ENCODE measurements around the gene RAB40B. TPM values are rescaled to one million over a fixed set of nuclear protein-coding genes. Genes with fewer than 3 reads are reported as not detected.

Gene RAB40B
- total RNA-seq, 2 donors from 2014 or later = 1.7 to 2.8 TPM

GRCh38 chr17:82684228-82684841 is 14.2 kb downstream of the RAB40B start:
- no peak for ATAC-seq
- Mint-ChIP-seq H3K27ac (no peak overlapping the region), H3K36me3 (peaks cover 0 to 9% of the 10 kb centered on the region in 2 donors), H3K9me3 (peaks cover 0 to 7% of the 10 kb centered on the region in 2 donors)
- DNase-seq (ENCODE audit: low spot score in 2 of 2) = no peak

GRCh38 chr17:82683534-82683933 is 15.0 kb downstream of the RAB40B start:
- Mint-ChIP-seq H3K36me3 (peaks cover 0 to 9% of the 10 kb centered on the region in 2 donors), H3K9me3 (peaks cover 0 to 7% of the 10 kb centered on the region in 2 donors), H3K27ac (no peak overlapping the region)
- no peak for ATAC-seq
- DNase-seq (ENCODE audit: low spot score in 2 of 2) = no peak

GRCh38 chr17:82681547-82681946 is 17.0 kb downstream of the RAB40B start:
- Mint-ChIP-seq H3K27ac (no peak overlapping the region), H3K9me3 (peaks cover 0 to 7% of the 10 kb centered on the region in 2 donors), H3K36me3 (peaks cover 0 to 9% of the 10 kb centered on the region in 2 donors)
- DNase-seq (ENCODE audit: low spot score in 2 of 2) = no peak
- ATAC-seq = no peak

GRCh38 chr17:82679586-82680465 is 18.7 kb downstream of the RAB40B start:
- ATAC-seq (no peak), DNase-seq (ENCODE audit: low spot score in 2 of 2) (no peak)
- Mint-ChIP-seq H3K27ac (no peak overlapping the region), H3K9me3 (peaks cover 0 to 7% of the 10 kb centered on the region in 2 donors), H3K36me3 (peaks cover 0 to 9% of the 10 kb centered on the region in 2 donors)

GRCh38 chr17:82678265-82678891 is 20.1 kb downstream of the RAB40B start:
- H3K36me3 Mint-ChIP-seq = peaks cover 0 to 9% of the 10 kb centered on the region in 2 donors
- DNase-seq (ENCODE audit: low spot score in 2 of 2) (no peak), ATAC-seq (no peak)
- H3K9me3 Mint-ChIP-seq = peaks cover 0 to 7% of the 10 kb centered on the region in 2 donors
- H3K27ac Mint-ChIP-seq = no peak overlapping the region

- peaks cover 0 to 9% of the 10 kb centered on the region in 2 donors for H3K36me3 Mint-ChIP-seq
- H3K27ac Mint-ChIP-seq = no peak overlapping the region
- H3K9me3 Mint-ChIP-seq = peaks cover 0 to 7% of the 10 kb centered on the region in 2 donors
- DNase-seq (ENCODE audit: low spot score in 2 of 2) = no peak
- ATAC-seq = no peak
Observed at GRCh38 chr17:82677353-82677925, 21.1 kb downstream of the RAB40B start.

- no peak overlapping the region for H3K27ac Mint-ChIP-seq
- no peak for ATAC-seq
- H3K36me3 Mint-ChIP-seq = no peaks in the 10 kb centered on the region
- DNase-seq (ENCODE audit: low spot score in 2 of 2) = no peak
- peaks cover 0 to 5% of the 10 kb centered on the region in 2 donors for H3K9me3 Mint-ChIP-seq
Observed at GRCh38 chr17:82675476-82676245, 22.8 kb downstream of the RAB40B start.

GRCh38 chr17:82674656-82675475 is 23.6 kb downstream of the RAB40B start:
- ATAC-seq (no peak), DNase-seq (ENCODE audit: low spot score in 2 of 2) (no peak)
- Mint-ChIP-seq H3K27ac (no peak overlapping the region), H3K9me3 (peaks cover 0 to 5% of the 10 kb centered on the region in 2 donors), H3K36me3 (no peaks in the 10 kb centered on the region)

GRCh38 chr17:82670661-82671450 is 27.6 kb downstream of the RAB40B start:
- H3K27ac Mint-ChIP-seq = no peak overlapping the region
- peaks cover 0 to 5% of the 10 kb centered on the region in 2 donors for H3K9me3 Mint-ChIP-seq
- no peaks in the 10 kb centered on the region for H3K36me3 Mint-ChIP-seq
- no peak for DNase-seq (ENCODE audit: low spot score in 2 of 2)
- ATAC-seq = no peak

- H3K27ac Mint-ChIP-seq = no peak overlapping the region
- H3K9me3 Mint-ChIP-seq = peaks cover 0 to 5% of the 10 kb centered on the region in 2 donors
- peak in 1 of 2 donors; percentile 62 for DNase-seq (ENCODE audit: low spot score in 2 of 2)
- H3K36me3 Mint-ChIP-seq = no peaks in the 10 kb centered on the region
- peak; percentile 88 to 99 for ATAC-seq
Observed at GRCh38 chr17:82668631-82669099, 29.8 kb downstream of the RAB40B start.

GRCh38 chr17:82668024-82668630 is 30.4 kb downstream of the RAB40B start:
- Mint-ChIP-seq H3K36me3 (no peaks in the 10 kb centered on the region), H3K9me3 (peaks cover 0 to 5% of the 10 kb centered on the region in 2 donors), H3K27ac (no peak overlapping the region)
- DNase-seq (ENCODE audit: low spot score in 2 of 2) (no peak), ATAC-seq (peak in 1 of 2 donors; percentile 29)

GRCh38 chr17:82667668-82668000 is 30.9 kb downstream of the RAB40B start:
- Mint-ChIP-seq H3K27ac (no peak overlapping the region), H3K9me3 (peaks cover 0 to 5% of the 10 kb centered on the region in 2 donors), H3K36me3 (no peaks in the 10 kb centered on the region)
- DNase-seq (ENCODE audit: low spot score in 2 of 2) (no peak), ATAC-seq (no peak)

GRCh38 chr17:82666931-82667667 is 31.4 kb downstream of the RAB40B start:
- ATAC-seq (no peak), DNase-seq (ENCODE audit: low spot score in 2 of 2) (no peak)
- no peaks in the 10 kb centered on the region for H3K36me3 Mint-ChIP-seq
- H3K27ac Mint-ChIP-seq = no peak overlapping the region
- peaks cover 0 to 3% of the 10 kb centered on the region in 2 donors for H3K9me3 Mint-ChIP-seq

GRCh38 chr17:82665891-82666290 is 32.6 kb downstream of the RAB40B start:
- Mint-ChIP-seq H3K9me3 (no peaks in the 10 kb centered on the region), H3K27ac (no peak overlapping the region), H3K36me3 (no peaks in the 10 kb centered on the region)
- DNase-seq (ENCODE audit: low spot score in 2 of 2) (no peak), ATAC-seq (no peak)

All from activated naive CD4-positive, alpha-beta T cell treated with anti-CD3 and anti-CD28 coated beads, Interleukin-2, amount 50 U/mL, for 72 hours (primary cell).